Measurements from ENCODE around the gene SMOC2. TPM values are rescaled to one million over a fixed set of nuclear protein-coding genes. Genes with fewer than 3 reads are reported as not detected.
"Not testable (repeated sequence)": the region's sequence is repeated elsewhere in the genome, so short reads cannot be mapped to it uniquely, and the experiment has no call there.

The SMOC2 gene
- polyA plus RNA-seq, 1 of the 3 experiments (the other 2 are of a cell fraction), result not detected

- Histone ChIP-seq H3K27ac (ENCODE audit: low read depth in 2 of 2, low read length in 1 of 2) (no peak overlapping the region), H3K4me1 (ENCODE audit: control insufficient read depth in 1 of 2, insufficient read depth in 2 of 2, low read depth in 1 of 2, low read length in 1 of 2) (peaks cover 0 to 30% of the 10 kb centered on the region in 2 experiments; a peak in 1 of 4 replicates), H2AFZ (ENCODE audit: low read depth) (no peak overlapping the region), H3F3A (replicated peaks; ENCODE audit: insufficient read depth) (no peaks in the 10 kb centered on the region), H3K9me3 (no peaks in the 10 kb centered on the region), H3K4me2 (no peak overlapping the region), H3K4me3 (ENCODE audit: low read depth in 2 of 2, low read length in 1 of 2) (no peak overlapping the region), H3K9ac (no peak overlapping the region), H3K79me2 (ENCODE audit: insufficient read depth) (no peaks in the 10 kb centered on the region), H4K20me1 (ENCODE audit: insufficient read depth) (no peaks in the 10 kb centered on the region), H3K36me3 (replicated peaks in 1 of 2; ENCODE audit: control insufficient read depth in 1 of 2, insufficient read depth in 2 of 2, low read length in 1 of 2) (no peaks in the 10 kb centered on the region), H3K9me2 (no peaks in the 10 kb centered on the region), H3K27me3 (ENCODE audit: insufficient read depth) (no peaks in the 10 kb centered on the region)
- ChIA-PET CTCF (interaction anchor here (1.0 kb wide), 1 partner anchor 10 kb away, joined by 4 read pairs; no protein-coding TSS in a partner anchor), POLR2A (no interaction called here)
- no peak for TF ChIP-seq ELF1 (IDR thresholded peaks at IDR 0.05)
- no peak for TF ChIP-seq SMC3 (IDR thresholded peaks at IDR 0.05; ENCODE audit: low read depth, low read length)
- no peak for TF ChIP-seq TCF12 (IDR thresholded peaks at IDR 0.05)
- TF ChIP-seq TEAD4 (IDR thresholded peaks at IDR 0.05; ENCODE audit: borderline replicate concordance, insufficient read depth), result no peak
- no peak for TF ChIP-seq TAF1 (IDR thresholded peaks at IDR 0.05; ENCODE audit: borderline replicate concordance, low read depth, low read length)
- no peak for TF ChIP-seq RXRA (IDR thresholded peaks at IDR 0.05; ENCODE audit: borderline replicate concordance, low read depth)
- no peak for DNase-seq
- 63% methylated on average over 5 of the region's 6 CpGs for WGBS (ENCODE audit: low lambda C conversion rate)
Measured at GRCh38 chr6:168704678-168705077, 263.7 kb downstream of the SMOC2 start.

DNA sequence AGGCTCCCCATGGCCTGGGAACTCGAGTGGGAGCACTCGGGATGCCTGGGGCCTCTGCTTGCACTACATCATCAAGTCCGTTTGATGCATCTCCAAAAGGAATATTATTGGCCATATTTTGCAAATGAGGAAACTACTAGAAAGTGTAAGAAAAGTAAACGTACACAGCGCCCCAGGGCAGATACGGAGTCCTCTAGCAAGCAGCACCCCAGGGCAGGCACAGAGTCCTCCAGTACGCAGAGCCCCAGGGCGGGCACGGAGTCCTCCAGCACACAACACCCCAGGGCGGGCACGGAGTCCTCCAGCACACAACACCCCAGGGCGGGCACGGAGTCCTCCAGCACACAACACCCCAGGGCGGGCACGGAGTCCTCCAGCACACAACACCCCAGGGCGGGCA is 264.3 kb downstream of the SMOC2 start:
- POLR2A ChIA-PET; H3K79me2 ChIP-seq (ENCODE audit: insufficient read depth); H3K9ac ChIP-seq; H3K36me3 ChIP-seq (replicated peaks in 1 of 2; ENCODE audit: control insufficient read depth in 1 of 2, insufficient read depth in 2 of 2, low read length in 1 of 2); H4K20me1 ChIP-seq (ENCODE audit: insufficient read depth); H3K9me2 ChIP-seq; DNase-seq; H3K4me3 ChIP-seq (ENCODE audit: low read depth in 2 of 2, low read length in 1 of 2); H3K4me2 ChIP-seq; H3K9me3 ChIP-seq; H3K27me3 ChIP-seq (ENCODE audit: insufficient read depth); H2AFZ ChIP-seq (ENCODE audit: low read depth); H3K27ac ChIP-seq (ENCODE audit: low read depth in 2 of 2, low read length in 1 of 2); H3F3A ChIP-seq (replicated peaks; ENCODE audit: insufficient read depth): not testable (repeated sequence)
- WGBS (ENCODE audit: low lambda C conversion rate), result 29% methylated on average over 4 of the region's 16 CpGs
- CTCF ChIA-PET, result interaction anchor here (1.0 kb wide), 1 partner anchor 9 kb away, joined by 4 read pairs; no protein-coding TSS in a partner anchor
- H3K4me1 ChIP-seq (ENCODE audit: control insufficient read depth in 1 of 2, insufficient read depth in 2 of 2, low read depth in 1 of 2, low read length in 1 of 2), result peaks cover 0 to 26% of the 10 kb centered on the region in 2 experiments; a peak in 1 of 4 replicates

- Histone ChIP-seq H3K79me2 (ENCODE audit: insufficient read depth) (no peaks in the 10 kb centered on the region), H3K27ac (ENCODE audit: low read depth in 2 of 2, low read length in 1 of 2) (no peak overlapping the region), H4K20me1 (ENCODE audit: insufficient read depth) (no peaks in the 10 kb centered on the region), H3F3A (replicated peaks; ENCODE audit: insufficient read depth) (no peaks in the 10 kb centered on the region), H3K27me3 (ENCODE audit: insufficient read depth) (no peaks in the 10 kb centered on the region), H3K4me2 (no peak overlapping the region), H3K4me3 (ENCODE audit: low read depth in 2 of 2, low read length in 1 of 2) (no peak overlapping the region), H3K9me2 (no peaks in the 10 kb centered on the region), H3K9me3 (no peaks in the 10 kb centered on the region), H2AFZ (ENCODE audit: low read depth) (no peak overlapping the region), H3K4me1 (ENCODE audit: control insufficient read depth in 1 of 2, insufficient read depth in 2 of 2, low read depth in 1 of 2, low read length in 1 of 2) (peaks cover 0 to 13% of the 10 kb centered on the region in 2 experiments; a peak in 1 of 4 replicates), H3K36me3 (replicated peaks in 1 of 2; ENCODE audit: control insufficient read depth in 1 of 2, insufficient read depth in 2 of 2, low read length in 1 of 2) (no peaks in the 10 kb centered on the region), H3K9ac (no peak overlapping the region)
- POLR2A ChIA-PET, result no interaction called here
- WGBS (ENCODE audit: low lambda C conversion rate), result 54% methylated on average over 17 of the region's 25 CpGs
- CTCF ChIA-PET, result no interaction called here
- DNase-seq, result no peak
- no peak for TF ChIP-seq GATA2 (CRISPR knock-in tag; IDR thresholded peaks at IDR 0.05)
- no peak for TF ChIP-seq YY1 (IDR thresholded peaks at IDR 0.05; ENCODE audit: low read depth)
- TF ChIP-seq RCOR1 (IDR thresholded peaks at IDR 0.05; ENCODE audit: low read length), result no peak
- no peak for TF ChIP-seq TAF1 (IDR thresholded peaks at IDR 0.05; ENCODE audit: borderline replicate concordance, low read depth, low read length)
- TF ChIP-seq NRF1 (IDR thresholded peaks at IDR 0.05; ENCODE audit: low read depth, low read length), result no peak
- no peak for TF ChIP-seq RFX5 (IDR thresholded peaks at IDR 0.05; ENCODE audit: low read length)
- TF ChIP-seq SMC3 (IDR thresholded peaks at IDR 0.05; ENCODE audit: low read depth, low read length), result no peak
- TF ChIP-seq MAX (IDR thresholded peaks at IDR 0.05; ENCODE audit: low read depth), result no peak
- TF ChIP-seq POLR2AphosphoS5 (IDR thresholded peaks at IDR 0.05; ENCODE audit: low read depth, low read length), result no peak
- TF ChIP-seq REST (IDR thresholded peaks at IDR 0.05; ENCODE audit: low read depth, low read length), result no peak
- no peak for TF ChIP-seq GABPA (IDR thresholded peaks at IDR 0.05; ENCODE audit: low read depth)
- no peak for TF ChIP-seq CTCF (IDR thresholded peaks at IDR 0.05)
Measured at GRCh38 chr6:168706471-168707177, 265.6 kb downstream of the SMOC2 start.
